ENCODE data around the gene NCBP3. TPM values are rescaled to one million over a fixed set of nuclear protein-coding genes. Genes with fewer than 3 reads are reported as not detected.

NCBP3 gene, protein sequence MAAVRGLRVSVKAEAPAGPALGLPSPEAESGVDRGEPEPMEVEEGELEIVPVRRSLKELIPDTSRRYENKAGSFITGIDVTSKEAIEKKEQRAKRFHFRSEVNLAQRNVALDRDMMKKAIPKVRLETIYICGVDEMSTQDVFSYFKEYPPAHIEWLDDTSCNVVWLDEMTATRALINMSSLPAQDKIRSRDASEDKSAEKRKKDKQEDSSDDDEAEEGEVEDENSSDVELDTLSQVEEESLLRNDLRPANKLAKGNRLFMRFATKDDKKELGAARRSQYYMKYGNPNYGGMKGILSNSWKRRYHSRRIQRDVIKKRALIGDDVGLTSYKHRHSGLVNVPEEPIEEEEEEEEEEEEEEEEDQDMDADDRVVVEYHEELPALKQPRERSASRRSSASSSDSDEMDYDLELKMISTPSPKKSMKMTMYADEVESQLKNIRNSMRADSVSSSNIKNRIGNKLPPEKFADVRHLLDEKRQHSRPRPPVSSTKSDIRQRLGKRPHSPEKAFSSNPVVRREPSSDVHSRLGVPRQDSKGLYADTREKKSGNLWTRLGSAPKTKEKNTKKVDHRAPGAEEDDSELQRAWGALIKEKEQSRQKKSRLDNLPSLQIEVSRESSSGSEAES
- total RNA-seq = 54.2 and 56.0 TPM in 2 replicates

DNA sequence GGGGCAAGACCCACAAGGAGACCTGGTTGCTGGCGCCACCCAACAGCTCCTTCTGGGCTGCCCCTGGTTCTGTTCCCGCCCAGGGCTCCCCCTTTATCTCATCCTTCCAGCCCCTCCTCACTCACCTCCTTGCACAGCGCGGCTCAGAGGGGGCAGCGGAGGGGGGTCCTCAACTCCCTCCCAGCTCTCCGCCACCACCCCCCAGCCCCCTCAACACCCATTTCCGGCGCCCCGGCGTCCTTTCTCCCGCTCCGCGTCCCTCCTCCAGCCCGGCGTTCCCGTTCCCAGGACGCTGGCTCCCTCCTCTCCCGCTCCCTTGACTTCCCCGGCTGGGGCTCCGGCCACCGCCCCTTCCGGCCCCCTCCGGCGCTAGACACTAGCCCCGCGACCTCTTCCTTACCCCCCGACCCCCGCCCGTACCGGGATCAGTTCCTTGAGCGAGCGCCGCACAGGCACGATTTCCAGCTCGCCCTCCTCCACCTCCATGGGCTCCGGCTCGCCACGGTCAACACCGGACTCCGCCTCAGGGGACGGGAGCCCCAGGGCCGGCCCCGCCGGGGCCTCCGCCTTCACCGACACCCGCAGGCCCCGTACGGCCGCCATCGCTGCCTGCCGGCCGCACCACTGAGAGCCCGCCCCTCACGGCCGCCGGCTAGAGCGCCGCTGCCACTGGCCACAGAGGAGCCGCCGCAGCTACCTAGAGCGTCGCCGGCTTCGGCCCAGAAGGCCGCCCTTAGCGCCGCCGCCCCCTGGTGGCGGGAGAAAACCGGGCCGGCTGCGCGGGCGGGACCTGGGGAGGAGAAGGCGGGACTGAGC, at the start of gene NCBP3:
TSS of gene NCBP3 (minus strand) at position 626 of the 816 bp plus-strand sequence. CDS start at position 603, 23 bp downstream.
- Mint-ChIP-seq H3K9me3 (no peaks in the 10 kb centered on the region), H3K4me1 (ENCODE audit: low read depth) (peaks cover 16% of the 10 kb centered on the region), H3K27ac (peak within 1 kb of the TSS; percentile 97), H3K4me3 (peak within 1 kb of the TSS; percentile 97), H3K36me3 (ENCODE audit: low read depth) (peaks cover 11% of the 10 kb centered on the region), H3K27me3 (ENCODE audit: insufficient read depth) (peaks cover 9% of the 10 kb centered on the region)
- DNase-seq (ENCODE audit: low spot score) = peak; percentile 90
- intact Hi-C loops (cut with micrococcal nuclease) = loop anchor here (1.0 to 5.0 kb wide), 9 partner anchors 47 to 521 kb away; partner anchors contain the start of genes ATP2A3, CAMKK1, CYB5D2 and EMC6

DNA sequence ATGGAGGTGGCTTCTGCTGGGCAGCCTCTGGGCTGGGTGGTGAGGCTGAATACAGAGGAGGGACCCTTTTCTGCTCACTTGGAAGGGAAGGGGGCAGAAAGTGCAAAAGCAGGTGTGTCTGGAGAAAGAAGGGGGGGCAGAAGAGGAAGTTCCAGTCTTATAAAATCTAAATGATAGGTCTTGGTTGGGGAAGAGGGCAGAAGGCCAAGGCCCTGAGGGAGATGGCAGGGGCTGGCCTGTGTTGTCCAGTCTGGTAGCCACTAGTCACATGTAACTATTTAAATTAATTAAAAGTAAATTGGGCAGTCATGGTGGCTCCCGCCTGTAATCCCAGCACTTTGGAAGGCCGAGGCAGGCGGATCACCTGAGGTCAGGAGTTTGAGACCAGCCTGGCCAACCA, 49.3 kb upstream of the NCBP3 start:
- H3K4me1 Mint-ChIP-seq (ENCODE audit: low read depth) = peaks cover 27% of the 10 kb centered on the region
- no peaks in the 10 kb centered on the region for H3K9me3 Mint-ChIP-seq
- no peak overlapping the region for H3K4me3 Mint-ChIP-seq
- DNase-seq (ENCODE audit: low spot score) = no peak
- no peaks in the 10 kb centered on the region for H3K27me3 Mint-ChIP-seq (ENCODE audit: insufficient read depth)
- H3K36me3 Mint-ChIP-seq (ENCODE audit: low read depth) = no peaks in the 10 kb centered on the region
- no peak overlapping the region for H3K27ac Mint-ChIP-seq
- intact Hi-C loops (cut with micrococcal nuclease) = loop anchor here (10.0 kb wide), 1 partner anchor 1069 kb away; the partner anchor contains the start of gene SPAG7

DNA sequence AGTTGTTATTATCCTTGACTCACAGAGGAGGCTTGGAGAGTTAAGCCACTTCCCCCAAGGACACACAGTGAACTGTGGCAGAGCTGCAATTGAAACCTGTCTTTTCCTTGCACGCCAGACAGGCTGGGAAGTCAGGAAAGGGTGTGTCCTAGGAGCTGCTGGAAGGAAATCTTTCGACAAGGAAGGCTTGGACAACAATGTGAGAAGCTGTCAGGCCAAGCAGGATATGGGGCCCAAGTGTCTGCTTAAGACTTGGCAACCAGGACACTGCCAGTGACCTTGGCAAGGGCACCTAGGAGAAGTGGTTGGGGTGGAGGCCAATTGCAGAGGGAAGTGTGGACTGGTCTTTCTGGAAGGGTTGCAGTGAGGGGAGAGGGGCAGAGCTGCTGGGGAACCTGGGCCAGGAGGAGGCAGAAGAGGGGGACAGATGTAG, 48.9 kb upstream of the NCBP3 start:
- no peak overlapping the region for H3K27ac Mint-ChIP-seq

DNA sequence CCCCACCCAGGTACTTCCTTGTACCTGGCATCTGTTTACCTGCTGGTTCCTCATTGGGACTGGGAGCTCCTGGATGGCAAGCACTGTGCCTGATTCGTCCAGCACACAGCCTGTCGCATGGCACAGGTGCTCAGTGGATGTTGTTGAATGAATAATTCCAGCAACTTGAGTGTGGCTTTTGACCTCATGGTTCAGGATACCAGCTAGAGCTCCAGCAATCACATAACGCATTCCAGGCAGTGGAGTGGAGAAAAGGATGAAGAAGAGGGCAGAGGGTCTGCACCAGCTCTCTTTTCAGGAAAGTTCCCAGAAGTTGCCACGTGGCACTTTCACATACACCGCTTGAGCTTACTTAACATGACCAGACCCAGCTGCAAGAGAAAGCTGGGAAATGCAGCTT, 48.1 kb upstream of the NCBP3 start:
- Mint-ChIP-seq H3K36me3 (ENCODE audit: low read depth) (no peaks in the 10 kb centered on the region), H3K4me1 (ENCODE audit: low read depth) (peaks cover 30% of the 10 kb centered on the region), H3K27me3 (ENCODE audit: insufficient read depth) (no peaks in the 10 kb centered on the region), H3K27ac (peak overlapping the region; percentile 86), H3K4me3 (peak overlapping the region; percentile 82), H3K9me3 (no peaks in the 10 kb centered on the region)
- no peak for DNase-seq (ENCODE audit: low spot score)
- intact Hi-C loops (cut with micrococcal nuclease) = loop anchor here (5.0 to 10.0 kb wide), 4 partner anchors 172 to 1071 kb away; partner anchors contain the start of genes ANKFY1, EMC6, HASPIN and SPAG7

More for the DNA sequence above, 48.9 kb upstream of the NCBP3 start:
- H3K9me3 Mint-ChIP-seq = no peaks in the 10 kb centered on the region
- peaks cover 30% of the 10 kb centered on the region for H3K4me1 Mint-ChIP-seq (ENCODE audit: low read depth)
- intact Hi-C loops (cut with micrococcal nuclease) = loop anchor here (5.0 to 10.0 kb wide), 4 partner anchors 173 to 1070 kb away; partner anchors contain the start of genes ANKFY1, EMC6, HASPIN and SPAG7
- DNase-seq (ENCODE audit: low spot score) = no peak
- H3K27me3 Mint-ChIP-seq (ENCODE audit: insufficient read depth) = no peaks in the 10 kb centered on the region
- no peak overlapping the region for H3K4me3 Mint-ChIP-seq
- H3K36me3 Mint-ChIP-seq (ENCODE audit: low read depth) = no peaks in the 10 kb centered on the region

DNA sequence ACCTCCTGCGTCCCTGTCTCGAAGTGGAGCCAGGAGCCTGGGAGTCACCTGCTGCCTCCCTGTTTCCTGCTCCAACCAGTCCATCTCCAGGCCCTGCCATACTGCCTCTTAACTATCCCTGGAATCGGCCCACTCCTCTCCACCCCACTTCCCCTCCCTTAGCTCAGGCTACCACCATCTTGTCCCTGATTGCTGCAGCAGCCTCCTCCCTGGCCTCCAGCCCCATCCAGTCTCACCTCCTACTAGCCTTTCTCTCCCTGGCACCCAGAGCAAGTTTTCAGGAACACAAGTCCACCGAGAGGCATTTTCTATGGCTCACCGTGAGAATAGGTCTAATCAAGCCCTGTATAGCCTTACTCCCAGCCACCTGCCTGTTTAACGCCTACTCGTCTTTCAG, 47.7 kb upstream of the NCBP3 start:
- intact Hi-C loops (cut with micrococcal nuclease) = loop anchor here (1.0 to 10.0 kb wide), 8 partner anchors 18 to 1071 kb away; partner anchors contain the start of genes ANKFY1, ATP2A3, CTNS and EMC6
- no peaks in the 10 kb centered on the region for H3K9me3 Mint-ChIP-seq
- H3K4me3 Mint-ChIP-seq = peak overlapping the region; percentile 82
- no peaks in the 10 kb centered on the region for H3K36me3 Mint-ChIP-seq (ENCODE audit: low read depth)
- peaks cover 30% of the 10 kb centered on the region for H3K4me1 Mint-ChIP-seq (ENCODE audit: low read depth)
- no peak for DNase-seq (ENCODE audit: low spot score)
- H3K27ac Mint-ChIP-seq = peak overlapping the region; percentile 86
- no peaks in the 10 kb centered on the region for H3K27me3 Mint-ChIP-seq (ENCODE audit: insufficient read depth)

DNA sequence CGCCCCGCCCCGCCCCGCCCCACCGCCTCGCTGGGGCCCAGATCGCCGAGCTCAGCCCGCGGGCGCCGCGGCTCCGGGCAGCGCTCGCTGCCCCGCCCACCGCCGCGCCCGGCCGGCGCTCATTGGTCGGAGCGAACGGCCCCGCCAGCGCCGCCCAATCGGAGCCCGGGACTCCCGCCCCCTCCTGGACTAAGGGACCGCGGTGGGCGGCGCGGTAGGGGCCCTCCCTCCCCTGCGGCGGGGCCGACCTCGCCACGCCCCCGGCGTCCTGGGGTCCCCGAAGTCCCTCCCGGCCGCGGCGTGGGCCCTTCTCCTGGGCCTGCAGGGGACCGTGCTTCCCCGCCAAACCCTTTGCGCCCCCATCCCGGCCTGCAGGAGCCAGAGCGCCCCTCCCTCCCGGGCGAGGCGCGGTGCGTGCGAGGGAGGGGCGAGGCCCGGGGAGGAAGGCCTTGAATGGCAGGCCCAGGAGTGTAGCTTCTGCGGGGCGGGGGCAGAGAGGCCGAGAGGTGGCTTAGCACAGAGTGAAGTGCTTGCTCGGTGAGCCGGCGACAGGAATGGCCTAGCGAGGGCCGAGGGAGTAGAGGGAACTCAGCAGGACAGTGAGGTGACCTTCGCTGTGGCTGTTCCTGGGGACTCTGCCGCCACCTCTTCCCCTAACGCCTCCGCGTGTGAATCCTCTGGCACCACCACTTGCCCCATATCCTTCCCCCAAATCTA, 47.1 kb upstream of the NCBP3 start, which contains the start of gene CAMKK1:
TSS of gene CAMKK1 (minus strand) at position 51 of the 717 bp plus-strand sequence. CDS start 7,366 bp downstream, outside the sequence.
- Mint-ChIP-seq H3K4me3 (peak within 1 kb of the TSS; percentile 82), H3K27me3 (ENCODE audit: insufficient read depth) (no peaks in the 10 kb centered on the region), H3K4me1 (ENCODE audit: low read depth) (peaks cover 30% of the 10 kb centered on the region), H3K36me3 (ENCODE audit: low read depth) (no peaks in the 10 kb centered on the region), H3K27ac (peak within 1 kb of the TSS; percentile 86), H3K9me3 (no peaks in the 10 kb centered on the region)
- peak; percentile 90 for DNase-seq (ENCODE audit: low spot score)
- intact Hi-C loops (cut with micrococcal nuclease) = loop anchor here (1.0 to 10.0 kb wide), 8 partner anchors 18 to 1072 kb away; partner anchors contain the start of genes ANKFY1, ATP2A3, CTNS and EMC6

DNA sequence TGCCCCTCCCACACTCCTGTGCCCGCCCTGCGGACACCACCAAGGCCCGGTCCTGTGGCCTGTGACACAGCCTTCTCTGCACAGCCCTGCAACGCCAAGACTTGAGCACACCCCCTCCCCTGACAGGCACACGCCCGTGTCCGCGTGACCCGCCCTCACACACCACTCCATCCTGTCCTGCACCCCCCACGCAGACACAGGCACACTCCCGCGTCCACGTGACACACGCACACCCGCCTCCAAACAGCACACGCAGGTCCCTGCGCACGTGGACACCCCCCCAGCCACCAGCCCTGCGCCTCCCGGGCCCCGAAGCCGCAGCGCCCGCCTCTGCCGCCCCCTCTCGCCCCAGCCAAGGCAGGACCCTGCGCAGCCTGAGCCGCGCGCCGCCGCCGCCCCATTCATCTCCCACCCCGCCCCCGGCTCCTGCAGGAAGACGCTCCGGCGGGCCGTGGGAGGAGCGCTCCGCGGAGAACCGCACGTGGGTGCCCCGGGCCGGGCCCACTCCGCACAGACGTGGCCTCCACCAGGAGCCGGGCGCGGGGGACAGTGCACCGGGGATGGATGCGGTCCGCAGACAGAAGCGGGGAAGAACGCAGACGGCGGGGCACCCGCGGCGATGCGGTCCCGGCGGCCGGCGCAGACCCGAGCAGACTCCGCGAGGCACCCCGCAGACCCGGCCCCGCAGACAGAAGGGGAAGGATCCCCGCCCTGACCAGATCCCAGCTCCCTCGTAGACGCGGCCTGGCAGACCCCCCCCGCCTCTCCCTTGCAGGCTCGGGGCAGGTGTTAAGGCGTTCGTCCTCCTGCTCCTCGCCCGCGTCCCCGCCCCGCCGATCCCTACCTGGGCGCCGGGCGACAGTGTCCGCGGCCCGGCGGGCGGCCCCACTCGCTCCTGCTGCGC, 46.3 kb upstream of the NCBP3 start:
- intact Hi-C loops (cut with micrococcal nuclease) = loop anchor here (5.0 to 10.0 kb wide), 4 partner anchors 170 to 1072 kb away; partner anchors contain the start of genes ANKFY1, EMC6, HASPIN and SPAG7
- Mint-ChIP-seq H3K36me3 (ENCODE audit: low read depth) (no peaks in the 10 kb centered on the region), H3K4me1 (ENCODE audit: low read depth) (peaks cover 31% of the 10 kb centered on the region), H3K27me3 (ENCODE audit: insufficient read depth) (no peaks in the 10 kb centered on the region), H3K9me3 (no peaks in the 10 kb centered on the region), H3K27ac (peak overlapping the region; percentile 58), H3K4me3 (peak overlapping the region; percentile 82)
- DNase-seq (ENCODE audit: low spot score) = peak; percentile 74

DNA sequence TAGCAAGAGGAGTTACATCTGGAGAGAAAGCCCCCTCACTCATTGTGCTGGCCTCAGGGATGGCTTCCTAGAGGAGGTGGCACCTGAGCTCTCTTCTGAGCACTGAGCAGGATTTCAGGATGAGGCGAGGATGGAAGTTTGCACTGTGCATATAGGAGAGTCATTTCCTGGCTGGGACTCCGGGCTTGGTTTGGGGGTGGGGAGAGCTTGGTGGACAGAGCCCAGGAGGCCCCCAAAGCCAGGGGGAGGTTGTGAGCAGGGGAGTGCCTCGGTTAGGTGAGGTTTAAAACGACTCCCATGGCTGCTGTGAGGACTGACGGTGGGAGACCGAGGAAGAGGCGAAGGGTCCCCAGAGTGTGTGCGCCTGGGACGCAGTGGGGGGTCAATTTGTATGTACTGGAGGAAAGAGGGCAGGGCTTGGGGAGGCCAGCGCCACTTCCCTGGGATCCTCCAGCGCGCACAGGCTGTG, 45.6 kb upstream of the NCBP3 start:
- no peaks in the 10 kb centered on the region for H3K36me3 Mint-ChIP-seq (ENCODE audit: low read depth)

DNA sequence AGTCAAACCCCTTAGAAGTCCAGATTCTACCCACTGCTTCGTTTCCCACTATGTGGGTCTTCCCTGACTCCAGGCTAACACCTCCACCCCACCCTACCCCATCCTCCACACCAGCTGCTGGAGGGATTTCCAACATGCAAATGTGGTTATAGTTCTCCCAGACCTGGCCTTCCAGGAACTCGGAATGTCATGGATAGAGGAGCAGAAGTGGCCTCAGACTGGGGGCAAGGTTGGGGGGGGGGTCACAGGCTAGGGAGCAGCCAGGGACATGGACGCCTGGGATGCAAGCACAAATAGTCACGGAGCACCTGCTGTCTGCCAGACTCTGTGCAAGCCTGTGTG, 44.8 kb upstream of the NCBP3 start:
- DNase-seq (ENCODE audit: low spot score) = no peak
- intact Hi-C loops (cut with micrococcal nuclease) = loop anchor here (5.0 to 10.0 kb wide), 4 partner anchors 169 to 1074 kb away; partner anchors contain the start of genes ANKFY1, EMC6, HASPIN and SPAG7
- Mint-ChIP-seq H3K36me3 (ENCODE audit: low read depth) (no peaks in the 10 kb centered on the region), H3K4me3 (peak overlapping the region; percentile 82), H3K27ac (peak overlapping the region; percentile 64), H3K9me3 (no peaks in the 10 kb centered on the region), H3K4me1 (ENCODE audit: low read depth) (peaks cover 45% of the 10 kb centered on the region), H3K27me3 (ENCODE audit: insufficient read depth) (no peaks in the 10 kb centered on the region)

More for the DNA sequence above, 45.6 kb upstream of the NCBP3 start:
- H3K4me3 Mint-ChIP-seq = peak overlapping the region; percentile 82
- intact Hi-C loops (cut with micrococcal nuclease) = loop anchor here (5.0 to 10.0 kb wide), 4 partner anchors 169 to 1073 kb away; partner anchors contain the start of genes ANKFY1, EMC6, HASPIN and SPAG7
- peak overlapping the region; percentile 58 for H3K27ac Mint-ChIP-seq
- H3K9me3 Mint-ChIP-seq = no peaks in the 10 kb centered on the region
- H3K27me3 Mint-ChIP-seq (ENCODE audit: insufficient read depth) = no peaks in the 10 kb centered on the region
- DNase-seq (ENCODE audit: low spot score) = no peak
- peaks cover 38% of the 10 kb centered on the region for H3K4me1 Mint-ChIP-seq (ENCODE audit: low read depth)

DNA sequence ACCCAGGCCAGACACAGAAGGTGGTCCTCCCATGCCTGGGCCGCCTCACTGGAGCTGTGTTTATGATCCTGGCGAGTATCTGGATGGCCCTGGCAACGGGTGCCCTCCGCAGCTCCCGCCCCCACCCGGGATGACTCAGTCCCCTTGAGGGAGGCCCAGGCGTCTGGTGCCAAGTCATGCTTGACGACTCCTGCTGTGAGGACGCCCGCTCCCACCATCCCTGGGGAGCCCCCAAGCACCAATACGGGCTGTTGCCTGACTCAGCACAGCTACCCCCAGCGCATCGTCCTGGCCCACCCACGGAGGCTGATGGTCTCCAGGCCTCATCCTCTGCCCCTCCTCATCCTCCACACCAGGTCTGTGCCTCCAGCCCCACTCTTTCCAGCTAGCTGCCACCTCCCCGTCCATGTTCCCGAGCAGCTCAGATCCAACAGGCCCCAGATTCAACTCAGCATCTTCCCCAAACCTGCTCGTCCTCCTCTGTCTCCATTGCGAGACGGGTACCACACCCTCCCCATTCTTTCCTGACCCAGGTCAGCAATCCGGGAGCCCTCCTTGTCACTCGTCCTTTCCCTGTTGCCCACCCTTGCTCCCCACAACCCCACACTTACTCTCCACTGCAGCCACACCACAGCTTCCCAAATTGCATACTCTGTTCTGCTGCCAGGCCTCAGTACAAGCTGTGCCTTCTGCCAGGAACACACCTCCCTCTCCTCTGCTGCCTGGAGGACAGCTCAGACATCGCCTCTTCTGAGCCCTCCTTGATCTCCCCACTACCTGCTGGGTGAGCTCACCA, 44.2 kb upstream of the NCBP3 start:
- DNase-seq (ENCODE audit: low spot score) = no peak
- peak overlapping the region; percentile 64 for H3K27ac Mint-ChIP-seq
- H3K36me3 Mint-ChIP-seq (ENCODE audit: low read depth) = no peaks in the 10 kb centered on the region
- H3K4me1 Mint-ChIP-seq (ENCODE audit: low read depth) = peaks cover 45% of the 10 kb centered on the region
- H3K4me3 Mint-ChIP-seq = peak overlapping the region; percentile 4
- H3K9me3 Mint-ChIP-seq = no peaks in the 10 kb centered on the region
- intact Hi-C loops (cut with micrococcal nuclease) = loop anchor here (5.0 to 10.0 kb wide), 4 partner anchors 168 to 1075 kb away; partner anchors contain the start of genes ANKFY1, EMC6, HASPIN and SPAG7
- H3K27me3 Mint-ChIP-seq (ENCODE audit: insufficient read depth) = no peaks in the 10 kb centered on the region

Measured in activated T-helper 1 cell treated with anti-CD3 and anti-CD28 coated beads, Interleukin-12 subunit alpha, Interleukin-12 subunit beta, Interleukin-2, Interleukin-4 antibody, amounts not matched to agents 30 ng/mL and 10 ng/mL and 1 ng/mL, durations not matched to agents 14 hours and 24 hours and 36 hours (primary cell).